HCT116 (cell line): ENCODE data around the gene APOL4. TPM values are rescaled to one million over a fixed set of nuclear protein-coding genes. Genes with fewer than 3 reads are reported as not detected.

Source experiments
- ATAC-seq: fragments of 200-7000 bp; cut with Tn5 transposase; 2 replicates; pipeline ENCODE4 v1.9.1; 2020; ENCODE audit warnings: mild to moderate bottlenecking, moderate library complexity
- BruUV-seq: library from RNA; stranded (reverse); fragments of 400-500 nt; replicated peaks from 2 replicates; lab custom pipeline; 2021; lab: Mats Ljungman, UMichigan
- CTCF ChIA-PET: fragments of 300-600 bp; sonication (Branson Sonifier 250); formaldehyde crosslinking; loops from one replicate; lab custom pipeline; 2021; ENCODE audit warnings: antibody characterized with exemption; lab: Charles Lee
- POLR2A ChIA-PET: fragments of 300-600, 350-600 bp; sonication (Branson Sonifier 250); formaldehyde crosslinking; loops from one replicate; lab custom pipeline; 2021; ENCODE audit warnings: antibody characterized with exemption; lab: Charles Lee
- RAD21 ChIA-PET, 2 experiments: fragments of 300-600 bp; sonication (Branson Sonifier 250); formaldehyde crosslinking; loops; one replicate each; lab custom pipeline; 2023; ENCODE audit warnings: low total read pairs in 2 of 2; ENCODE audit not compliant: uncharacterized antibody in 2 of 2, unreplicated experiment in 2 of 2, low non-redundant PET in 1 of 2; lab: Charles Lee
- DNase-seq: peaks from one replicate; pipeline ENCODE4 v3.0.0-alpha.2; 2010; ENCODE audit warnings: low read depth, low spot score
- H2AFZ ChIP-seq: fragments of 200-600 bp; shearing (Covaris generic), sonication (generic); 2 replicates; pipeline ENCODE4 v1.6.1; 2017; ENCODE audit warnings: low read depth, mixed run types, mixed read lengths, antibody characterized with exemption, low read length; ENCODE audit not compliant: poor library complexity, severe bottlenecking
- H3K27ac ChIP-seq: 2 replicates; pipeline ENCODE4 v1.5.1; 2012; ENCODE audit warnings: low read depth, low read length
- H3K27me3 ChIP-seq: fragments of 200-600 bp; sonication (generic); 2 replicates; pipeline ENCODE4 v1.6.1; 2016; ENCODE audit warnings: mixed run types, low read length, mixed read lengths; ENCODE audit not compliant: insufficient read depth
- H3K36me3 ChIP-seq, 2 experiments: fragments of 200-500 bp in 1 of 2; fragments of 200-600 bp in 1 of 2; sonication (Bioruptor generic) in 1 of 2; sonication (generic) in 1 of 2; 2 replicates each; pipeline versions ENCODE4 v1.5.1 to v1.6.1; 2014 to 2016; ENCODE audit warnings: low read length in 2 of 2, inconsistent platforms in 1 of 2, mixed read lengths in 1 of 2, mixed run types in 1 of 2; ENCODE audit not compliant: insufficient read depth in 2 of 2, control insufficient read depth in 1 of 2
- H3K4me1 ChIP-seq, 2 experiments: fragments of 200-600 bp in 1 of 2; sonication (generic) in 1 of 2; 2 replicates each; pipeline versions ENCODE4 v1.5.1 to v1.6.1; 2012 to 2017; ENCODE audit warnings: low read length in 2 of 2, inconsistent platforms in 1 of 2, mild to moderate bottlenecking in 1 of 2, mixed read lengths in 1 of 2, mixed run types in 1 of 2, moderate library complexity in 1 of 2; ENCODE audit not compliant: insufficient read depth in 2 of 2, control insufficient read depth in 1 of 2
- H3K4me2 ChIP-seq: fragments of 200-600 bp; sonication (generic); 2 replicates; pipeline ENCODE4 v1.6.1; 2017; ENCODE audit warnings: mixed run types, low read length, mixed read lengths
- H3K4me3 ChIP-seq, 2 experiments: fragments of 200-600 bp in 1 of 2; sonication (generic) in 1 of 2; replicated peaks in 1 of 2; 2 replicates each; pipeline ENCODE4 v1.5.1; 2011 to 2016; ENCODE audit warnings: low read length in 2 of 2, control low read depth in 1 of 2, low read depth in 1 of 2, mild to moderate bottlenecking in 1 of 2, mixed read lengths in 1 of 2, mixed run types in 1 of 2
- H3K79me2 ChIP-seq: fragments of 200-600 bp; sonication (generic); 2 replicates; pipeline ENCODE4 v1.6.1; 2017; ENCODE audit warnings: mild to moderate bottlenecking, mixed run types, low read length, moderate library complexity, mixed read lengths; ENCODE audit not compliant: insufficient read depth
- H3K9ac ChIP-seq: fragments of 200-600 bp; sonication (generic); 2 replicates; pipeline ENCODE4 v1.6.1; 2016; ENCODE audit warnings: low read length, mixed read lengths
- H3K9me2 ChIP-seq: fragments of 200-600 bp; sonication (generic), shearing (Covaris generic); 2 replicates; pipeline ENCODE4 v1.6.1; 2017; ENCODE audit warnings: mixed run types, mild to moderate bottlenecking, moderate library complexity; ENCODE audit not compliant: insufficient read depth
- H3K9me3 ChIP-seq, 2 experiments: fragments of 200-500 bp in 1 of 2; fragments of 200-600 bp in 1 of 2; sonication (Bioruptor generic) in 1 of 2; sonication (generic) in 1 of 2; 2 replicates each; pipeline ENCODE4 v1.6.1; 2014 to 2017; ENCODE audit warnings: low read length in 2 of 2, mixed read lengths in 2 of 2, inconsistent platforms in 1 of 2, low read depth in 1 of 2, mild to moderate bottlenecking in 1 of 2, mixed run types in 1 of 2, moderate library complexity in 1 of 2; ENCODE audit not compliant: control insufficient read depth in 1 of 2, insufficient read depth in 1 of 2
- H4K20me1 ChIP-seq: fragments of 200-600 bp; sonication (generic), shearing (Covaris generic); 2 replicates; pipeline ENCODE4 v1.6.1; 2017; ENCODE audit warnings: mixed run types, mild to moderate bottlenecking, moderate library complexity; ENCODE audit not compliant: insufficient read depth
- CBX3 ChIP-seq: IDR thresholded peaks from 2 replicates; pipeline ENCODE4 v1.6.1; 2012; ENCODE audit warnings: low read depth
- CEBPB ChIP-seq: IDR thresholded peaks from 2 replicates; pipeline ENCODE4 v1.6.1; 2012; ENCODE audit warnings: low read depth
- CTCF ChIP-seq, 3 experiments: fragments of 200-600 bp in 1 of 3; sonication (generic) in 1 of 3; IDR thresholded peaks in 2 of 3; conservative IDR thresholded peaks in 1 of 3; 2 replicates each; pipeline ENCODE4 v1.5.1; 2012 to 2017; ENCODE audit warnings: low read depth in 2 of 3, low read length in 2 of 3, antibody characterized with exemption in 1 of 3, borderline replicate concordance in 1 of 3, control low read depth in 1 of 3, mild to moderate bottlenecking in 1 of 3, mixed read lengths in 1 of 3, mixed run types in 1 of 3, moderate library complexity in 1 of 3; ENCODE audit not compliant: insufficient read depth in 1 of 3
- EGR1 ChIP-seq: IDR thresholded peaks from 2 replicates; pipeline ENCODE4 v1.6.1; 2012; ENCODE audit warnings: low read depth
- ELF1 ChIP-seq: IDR thresholded peaks from 2 replicates; pipeline ENCODE4 v1.6.1; 2012; ENCODE audit warnings: low read depth, borderline replicate concordance
- EZH2 ChIP-seq: fragments of 200-600 bp; sonication (generic); IDR thresholded peaks from 2 replicates; pipeline ENCODE4 v1.6.1; 2017; ENCODE audit warnings: antibody characterized with exemption, mixed run types
- EZH2phosphoT487 ChIP-seq: fragments of 200-600 bp; IDR thresholded peaks from 2 replicates; pipeline ENCODE4 v1.6.1; 2018; ENCODE audit warnings: antibody characterized with exemption, borderline replicate concordance
- FOSL1 ChIP-seq: IDR thresholded peaks from 2 replicates; pipeline ENCODE4 v1.6.1; 2012; ENCODE audit warnings: low read depth
- JUND ChIP-seq: IDR thresholded peaks from 2 replicates; pipeline ENCODE4 v1.6.1; 2012
- POLR2A ChIP-seq: IDR thresholded peaks from 2 replicates; pipeline ENCODE4 v1.7.0; 2011; ENCODE audit warnings: borderline replicate concordance; ENCODE audit not compliant: insufficient read depth, insufficient read length; ENCODE audit errors: extremely low read depth
- POLR2AphosphoS5 ChIP-seq: IDR thresholded peaks from 2 replicates; pipeline ENCODE4 v1.6.1; 2011; ENCODE audit warnings: mild to moderate bottlenecking, low read depth, low read length, moderate library complexity
- RAD21 ChIP-seq: IDR thresholded peaks from 2 replicates; pipeline ENCODE4 v1.6.1; 2012; ENCODE audit warnings: low read depth, mild to moderate bottlenecking
- SIN3A ChIP-seq: IDR thresholded peaks from 2 replicates; pipeline ENCODE4 v1.6.1; 2012; ENCODE audit warnings: low read depth
- SRF ChIP-seq: IDR thresholded peaks from 2 replicates; pipeline ENCODE4 v1.6.1; 2012; ENCODE audit warnings: low read depth
- TCF7L2 ChIP-seq: IDR thresholded peaks from 2 replicates; pipeline ENCODE4 v1.7.0; 2011; ENCODE audit warnings: borderline replicate concordance, inconsistent platforms; ENCODE audit not compliant: insufficient read depth, insufficient read length; ENCODE audit errors: extremely low read depth
- ZFX ChIP-seq: fragments of 450-650 bp; IDR thresholded peaks from 2 replicates; pipeline ENCODE4 v1.6.1; 2017
- ZNF274 ChIP-seq: fragments of 200-500 bp; sonication (Bioruptor generic); IDR thresholded peaks from 2 replicates; pipeline ENCODE4 v1.6.1; 2014; ENCODE audit warnings: mild to moderate bottlenecking, low read depth, low read length, inconsistent platforms
- intact Hi-C: fragments of 100-400 bp; cut with micrococcal nuclease; formaldehyde crosslinking; loops from 2 replicates; pipeline ENCODE4 v1.10.0; 2022
- total RNA-seq: library from RNA; stranded (reverse); gene quantifications from one replicate; pipeline ENCODE4 v1.2.1, GENCODE V29; 2021; ENCODE audit not compliant: unreplicated experiment
- TF ChIP-seq, protein P1 (sequence below): IDR thresholded peaks from 2 replicates; pipeline ENCODE4 v1.6.1; 2012
- TF ChIP-seq, protein P2 (sequence below): IDR thresholded peaks from 2 replicates; pipeline ENCODE4 v1.6.1; 2012; ENCODE audit warnings: low read depth

The APOL4 gene
- total RNA-seq, 1 experiment from 2014 or later, result not detected

DNA sequence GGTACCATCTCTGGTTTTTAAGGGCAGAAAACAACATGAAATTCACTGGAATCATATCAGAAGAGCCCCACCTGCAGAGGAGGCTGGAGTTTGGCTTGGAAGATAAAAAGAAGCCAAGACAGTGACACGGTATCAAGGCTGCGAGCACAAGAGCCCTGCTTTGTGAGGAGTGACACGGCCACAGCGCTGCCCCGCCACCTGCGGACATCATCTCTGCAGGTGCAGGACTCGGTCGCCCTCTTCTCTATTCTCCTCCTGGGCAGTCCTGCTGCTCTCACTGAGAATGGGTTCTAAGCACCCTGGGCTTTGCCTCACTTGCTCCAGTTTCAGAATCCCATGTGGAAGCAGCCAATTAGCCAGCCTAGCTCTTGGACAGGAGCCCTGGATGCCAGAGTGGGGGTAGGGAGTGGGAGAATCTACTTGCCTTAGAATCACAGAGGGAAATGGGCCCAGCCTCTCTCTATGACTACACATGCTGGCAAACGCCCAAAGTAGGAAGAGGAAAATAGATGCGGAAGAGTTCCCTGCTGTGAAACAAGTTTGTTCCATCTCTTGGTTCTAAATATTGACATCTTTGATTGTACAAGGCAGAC is 17.1 kb downstream of the APOL4 start:
- Histone ChIP-seq H3K9ac (no peak overlapping the region), H3K4me2 (no peak overlapping the region), H3K36me3 (no peaks in the 10 kb centered on the region), H2AFZ (no peak overlapping the region), H3K79me2 (no peaks in the 10 kb centered on the region), H4K20me1 (no peaks in the 10 kb centered on the region), H3K27ac (no peak overlapping the region), H3K9me2 (no peaks in the 10 kb centered on the region), H3K9me3 (no peaks in the 10 kb centered on the region), H3K4me1 (no peaks in the 10 kb centered on the region), H3K4me3 (no peak overlapping the region), H3K27me3 (peaks cover 3% of the 10 kb centered on the region; the same call in 1 of the 2 replicates)
- intact Hi-C loops, result no loop called here
- ChIA-PET POLR2A (no interaction called here), RAD21 (no interaction called here), CTCF (interaction anchor here (1.3 kb wide), 1 partner anchor 10 kb away, joined by 3 read pairs; no protein-coding TSS in a partner anchor)
- DNase-seq (no peak), ATAC-seq (no peak)
- TF ChIP-seq CBX3 (no peak), SRF (no peak), SIN3A (no peak), RAD21 (no peak), TCF7L2 (no peak), ZFX (no peak), EZH2 (no peak), ELF1 (no peak), POLR2AphosphoS5 (no peak), EGR1 (no peak), EZH2phosphoT487 (no peak), JUND (no peak), CTCF (IDR thresholded peaks at IDR 0.05 in 2 of 3, conservative IDR thresholded peaks at IDR 0.05 in 1 of 3; ENCODE audit: borderline replicate concordance in 1 of 3, insufficient read depth in 1 of 3, low read depth in 2 of 3, low read length in 2 of 3) (no peak), FOSL1 (no peak), POLR2A (no peak), CEBPB (no peak), ZNF274 (no peak)
- TF ChIP-seq, protein P1, sequence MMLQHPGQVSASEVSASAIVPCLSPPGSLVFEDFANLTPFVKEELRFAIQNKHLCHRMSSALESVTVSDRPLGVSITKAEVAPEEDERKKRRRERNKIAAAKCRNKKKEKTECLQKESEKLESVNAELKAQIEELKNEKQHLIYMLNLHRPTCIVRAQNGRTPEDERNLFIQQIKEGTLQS, result no peak
- TF ChIP-seq, protein P2, sequence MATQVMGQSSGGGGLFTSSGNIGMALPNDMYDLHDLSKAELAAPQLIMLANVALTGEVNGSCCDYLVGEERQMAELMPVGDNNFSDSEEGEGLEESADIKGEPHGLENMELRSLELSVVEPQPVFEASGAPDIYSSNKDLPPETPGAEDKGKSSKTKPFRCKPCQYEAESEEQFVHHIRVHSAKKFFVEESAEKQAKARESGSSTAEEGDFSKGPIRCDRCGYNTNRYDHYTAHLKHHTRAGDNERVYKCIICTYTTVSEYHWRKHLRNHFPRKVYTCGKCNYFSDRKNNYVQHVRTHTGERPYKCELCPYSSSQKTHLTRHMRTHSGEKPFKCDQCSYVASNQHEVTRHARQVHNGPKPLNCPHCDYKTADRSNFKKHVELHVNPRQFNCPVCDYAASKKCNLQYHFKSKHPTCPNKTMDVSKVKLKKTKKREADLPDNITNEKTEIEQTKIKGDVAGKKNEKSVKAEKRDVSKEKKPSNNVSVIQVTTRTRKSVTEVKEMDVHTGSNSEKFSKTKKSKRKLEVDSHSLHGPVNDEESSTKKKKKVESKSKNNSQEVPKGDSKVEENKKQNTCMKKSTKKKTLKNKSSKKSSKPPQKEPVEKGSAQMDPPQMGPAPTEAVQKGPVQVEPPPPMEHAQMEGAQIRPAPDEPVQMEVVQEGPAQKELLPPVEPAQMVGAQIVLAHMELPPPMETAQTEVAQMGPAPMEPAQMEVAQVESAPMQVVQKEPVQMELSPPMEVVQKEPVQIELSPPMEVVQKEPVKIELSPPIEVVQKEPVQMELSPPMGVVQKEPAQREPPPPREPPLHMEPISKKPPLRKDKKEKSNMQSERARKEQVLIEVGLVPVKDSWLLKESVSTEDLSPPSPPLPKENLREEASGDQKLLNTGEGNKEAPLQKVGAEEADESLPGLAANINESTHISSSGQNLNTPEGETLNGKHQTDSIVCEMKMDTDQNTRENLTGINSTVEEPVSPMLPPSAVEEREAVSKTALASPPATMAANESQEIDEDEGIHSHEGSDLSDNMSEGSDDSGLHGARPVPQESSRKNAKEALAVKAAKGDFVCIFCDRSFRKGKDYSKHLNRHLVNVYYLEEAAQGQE, result no peak
- no TSS peak for BruUV-seq
